Cardiac septum (tissue), 1 donor: ENCODE results near the gene PIGU. TPM values are rescaled to one million over a fixed set of nuclear protein-coding genes. Genes with fewer than 3 reads are reported as not detected.

Experiments used
- DNase-seq: peaks from one replicate; pipeline ENCODE4 v3.0.0-alpha.2; 2020; ENCODE audit warnings: low spot score
- intact Hi-C: fragments of 100-400 bp; cut with DNase I; formaldehyde crosslinking; loops from one replicate; pipeline ENCODE4 v1.14.0; 2022
- total RNA-seq: library from RNA; stranded (reverse); fragmentation: NEBNext Ultra II Directional; extraction: Animal tissue kit (Norgen Biotek cat#: 25700); gene quantifications from one replicate; pipeline ENCODE4 v1.2.1, GENCODE V29; 2021
- donor health status: DM: no; HTN: no; CAD: no.

The PIGU gene
- total RNA-seq, 1 donor from 2014 or later = 11.0 TPM

DNA sequence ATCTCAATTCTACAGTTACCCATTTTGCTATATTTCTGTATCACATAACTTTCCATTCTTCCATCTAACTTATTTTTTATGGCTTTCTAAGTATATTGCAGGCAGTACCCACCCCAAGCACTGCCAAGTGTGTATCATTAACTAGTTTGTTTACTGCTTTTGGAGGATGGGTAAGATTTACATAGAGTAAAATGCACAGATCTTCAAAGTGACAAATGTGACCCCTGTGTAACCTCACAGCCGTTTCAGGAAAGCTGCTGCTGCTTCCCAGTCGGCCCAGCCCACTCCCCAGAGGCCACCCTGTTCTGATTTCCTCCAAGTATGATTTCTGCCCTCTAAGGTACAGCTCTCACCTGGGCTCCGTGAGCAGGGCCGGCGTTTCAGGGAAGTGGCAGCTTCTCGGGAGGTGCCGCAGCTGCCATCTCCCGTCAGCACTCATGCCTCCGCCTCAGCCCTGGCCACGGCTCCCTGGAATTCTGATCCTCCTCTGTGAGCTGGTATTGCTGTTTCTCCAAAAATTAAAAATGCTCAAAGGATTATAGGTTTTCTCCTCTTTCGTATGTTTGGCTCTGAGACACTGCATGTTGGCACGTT lies 133.3 kb downstream of the PIGU start:
- DNase-seq = no peak
- intact Hi-C loops = no loop called here

DNA sequence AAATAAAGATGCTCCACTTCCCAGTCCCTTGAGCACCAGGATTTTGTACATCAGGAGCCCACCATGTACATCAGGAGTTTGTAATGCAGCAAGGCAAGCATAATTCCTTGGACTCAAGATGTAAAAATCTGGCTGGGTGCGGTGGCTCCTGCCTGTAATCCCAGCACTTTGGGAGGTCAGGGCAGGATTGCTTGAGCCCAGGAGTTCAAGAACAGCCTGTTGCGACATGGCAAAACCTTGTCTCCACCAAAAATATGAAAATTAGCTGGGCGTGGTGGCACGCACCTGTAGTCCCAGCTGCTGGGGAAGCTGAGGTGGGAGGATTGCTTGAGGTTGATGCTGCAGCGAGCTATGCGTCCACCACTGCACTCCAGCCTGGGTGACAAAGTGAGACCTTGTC lies 134.5 kb downstream of the PIGU start:
- intact Hi-C loops = no loop called here
- DNase-seq = no peak

DNA sequence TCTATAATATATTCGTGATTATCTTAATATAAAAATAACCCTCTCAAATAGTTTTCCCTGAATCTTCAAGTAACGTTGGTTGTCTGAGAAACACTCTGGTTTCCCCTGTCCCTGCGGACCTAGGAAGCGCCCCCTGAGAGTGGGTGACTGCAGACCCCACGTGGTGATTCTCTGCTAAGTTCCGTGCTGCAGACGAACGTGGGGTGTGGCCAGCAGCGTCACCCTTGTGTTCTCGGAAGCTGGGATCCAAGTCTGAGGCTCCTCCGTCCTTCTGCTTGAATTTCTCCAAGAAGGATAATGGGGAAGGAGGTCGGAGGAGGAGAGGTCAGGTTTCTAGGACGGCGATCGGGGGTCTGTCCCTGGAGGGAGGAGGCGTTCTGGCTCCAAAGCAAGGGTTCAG lies 135.0 kb downstream of the PIGU start:
- no peak for DNase-seq
- intact Hi-C loops = no loop called here

DNA sequence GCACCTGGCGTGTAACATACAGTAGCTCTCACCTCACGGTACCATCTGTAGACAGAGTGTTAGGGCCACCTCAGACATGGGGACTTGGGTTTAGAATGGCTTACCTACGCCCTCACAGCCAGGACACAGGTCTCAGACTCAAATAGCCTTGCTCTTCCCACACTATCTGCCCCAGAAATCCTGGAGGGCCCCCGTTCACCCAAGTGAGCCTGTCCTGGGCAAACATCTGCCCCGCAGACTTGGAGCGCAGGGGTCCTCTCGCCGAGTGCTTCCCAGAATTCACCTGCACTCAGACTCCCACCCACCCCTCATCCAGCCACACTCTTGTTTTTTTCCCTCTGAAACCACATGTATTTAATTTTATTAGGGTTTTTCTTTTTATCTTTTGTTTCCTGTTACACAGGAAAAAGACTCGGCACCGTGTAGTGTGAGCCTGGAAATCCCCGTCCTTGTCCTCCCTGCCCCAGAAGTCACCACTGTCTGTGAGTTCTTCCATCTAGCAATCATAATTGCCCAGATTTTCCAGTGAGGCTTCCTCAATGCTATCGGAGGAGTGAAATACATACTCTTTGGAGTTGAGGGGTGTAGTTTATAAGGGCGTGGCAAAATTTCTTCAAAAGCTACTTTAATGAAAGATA lies 135.5 kb downstream of the PIGU start:
- intact Hi-C loops = no loop called here
- no peak for DNase-seq

DNA sequence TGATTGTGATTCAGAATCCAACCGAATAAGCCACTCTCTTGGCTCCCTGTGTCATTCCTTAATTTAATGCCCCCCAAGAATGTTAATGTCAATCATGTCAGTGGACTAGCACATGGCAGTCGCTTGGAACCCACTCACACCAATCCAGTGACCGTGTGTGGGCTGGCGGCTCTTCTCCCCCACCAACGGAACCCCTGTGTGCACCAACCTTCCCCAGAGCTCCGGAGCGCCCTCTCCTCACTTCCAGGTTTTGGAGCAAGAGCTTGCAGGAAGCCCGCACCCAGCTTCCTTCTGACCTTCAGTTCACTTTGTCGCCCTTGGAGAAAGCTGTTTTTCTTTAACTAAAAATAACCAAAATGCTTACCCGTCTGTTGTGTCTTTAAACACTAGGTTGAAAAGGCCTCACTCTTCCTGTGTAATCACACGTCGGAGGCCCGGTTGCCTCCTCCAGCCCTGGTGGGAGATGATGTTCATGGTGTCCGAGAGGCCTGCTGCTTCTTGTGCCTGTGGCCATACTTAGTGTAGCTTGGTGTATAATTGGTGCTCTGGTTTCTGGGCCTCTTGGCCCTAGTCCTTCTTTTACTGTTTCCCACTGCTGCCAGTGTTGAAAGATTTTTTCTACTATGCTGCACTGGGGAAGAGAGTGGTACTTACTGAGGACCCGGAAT lies 136.2 kb downstream of the PIGU start:
- DNase-seq = no peak
- intact Hi-C loops = no loop called here

DNA sequence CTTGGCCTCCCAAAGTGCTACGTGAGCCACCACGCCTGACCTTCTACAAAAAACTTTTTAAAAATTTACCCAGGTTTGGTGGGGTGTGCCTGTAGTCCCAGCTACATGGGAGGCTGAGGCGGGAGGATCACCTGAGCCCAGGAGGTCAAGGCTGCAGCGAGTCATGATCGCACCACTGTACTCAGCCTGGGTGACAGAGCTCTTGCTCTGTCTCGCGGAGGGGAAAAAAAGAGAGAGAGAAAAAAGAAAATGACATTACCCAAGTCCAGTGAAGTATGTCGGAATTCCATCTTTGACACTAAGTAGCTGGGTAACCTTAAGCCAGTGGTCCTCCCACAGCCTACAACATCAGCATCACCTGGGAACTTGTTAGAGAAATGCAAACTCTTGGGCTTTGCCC lies 137.1 kb downstream of the PIGU start:
- DNase-seq = no peak
- intact Hi-C loops = loop anchor here (5.0 kb wide), 1 partner anchor 168 kb away; no protein-coding TSS in a partner anchor

DNA sequence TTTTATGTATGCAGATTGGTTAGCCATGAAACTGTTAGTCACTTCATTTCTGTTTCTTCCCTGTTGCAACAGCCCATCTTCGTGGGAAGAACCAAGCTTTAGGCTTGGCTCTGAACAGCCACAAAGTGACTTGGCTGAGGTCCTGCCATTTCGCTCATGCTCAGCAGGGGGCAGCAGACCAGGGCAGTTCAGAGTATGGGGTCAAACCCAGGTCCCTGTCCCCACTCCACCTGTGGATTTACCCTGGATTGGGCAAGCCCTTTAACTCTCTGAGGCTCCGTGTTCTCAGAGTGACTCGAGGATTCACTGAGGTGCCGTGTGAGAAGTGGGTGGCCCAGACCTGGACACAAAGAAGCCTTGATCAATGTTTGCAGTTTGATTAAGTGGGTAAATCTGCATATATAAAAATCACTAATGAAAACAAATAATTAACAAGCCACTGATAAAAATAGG lies 138.2 kb downstream of the PIGU start:
- no peak for DNase-seq
- intact Hi-C loops = loop anchor here (5.0 kb wide), 1 partner anchor 169 kb away; no protein-coding TSS in a partner anchor

DNA sequence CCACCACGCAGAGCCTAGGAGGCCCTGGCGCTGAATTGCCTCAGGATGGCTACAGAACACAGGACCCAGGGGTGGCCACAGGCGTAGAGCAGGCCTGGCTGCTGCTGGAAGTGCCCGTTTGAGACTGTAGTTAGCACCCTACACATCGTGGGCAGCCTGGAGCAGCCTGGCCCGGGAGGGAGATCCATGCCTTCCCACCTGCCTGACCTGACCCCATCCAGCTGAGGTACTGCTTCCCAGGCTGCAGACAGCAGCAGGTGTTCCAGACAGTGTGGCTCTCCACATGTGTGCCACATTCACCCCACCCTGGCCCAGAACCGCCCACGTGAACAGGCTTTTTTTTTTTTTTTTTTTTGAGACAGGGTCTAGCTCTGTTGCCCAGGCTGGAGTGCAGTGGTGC lies 139.2 kb downstream of the PIGU start:
- intact Hi-C loops = loop anchor here (5.0 kb wide), 1 partner anchor 170 kb away; no protein-coding TSS in a partner anchor
- no peak for DNase-seq

DNA sequence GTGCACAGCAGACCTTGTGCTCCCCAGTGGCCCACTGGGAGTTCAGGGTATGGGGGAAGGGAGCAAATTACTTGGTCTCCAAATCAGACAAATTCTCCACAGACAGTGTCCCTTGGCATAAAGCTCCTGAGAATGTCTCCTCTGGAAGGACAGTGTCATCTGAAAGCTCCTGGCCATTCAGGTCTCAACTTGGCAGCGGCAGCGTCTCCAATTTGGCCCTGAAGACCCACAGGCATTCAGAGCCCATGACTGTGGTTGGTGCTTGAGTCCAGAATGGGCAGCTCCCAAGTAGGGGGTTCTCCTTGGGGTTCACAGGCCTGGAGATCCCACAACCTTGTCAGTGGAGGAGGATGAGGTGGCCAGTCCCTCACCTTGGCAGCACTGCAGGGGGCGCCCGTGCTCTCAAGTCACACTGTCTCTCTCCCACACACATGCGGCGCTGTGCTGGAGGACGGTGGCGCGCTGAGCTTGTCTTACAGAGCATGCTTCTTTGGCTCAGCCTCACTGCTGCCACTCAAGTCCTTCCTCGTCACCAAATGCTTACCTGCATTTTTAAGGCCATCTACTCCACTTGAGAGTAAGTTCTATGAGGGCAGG lies 140.0 kb downstream of the PIGU start:
- intact Hi-C loops = loop anchor here (5.0 kb wide), 1 partner anchor 170 kb away; no protein-coding TSS in a partner anchor
- no peak for DNase-seq

DNA sequence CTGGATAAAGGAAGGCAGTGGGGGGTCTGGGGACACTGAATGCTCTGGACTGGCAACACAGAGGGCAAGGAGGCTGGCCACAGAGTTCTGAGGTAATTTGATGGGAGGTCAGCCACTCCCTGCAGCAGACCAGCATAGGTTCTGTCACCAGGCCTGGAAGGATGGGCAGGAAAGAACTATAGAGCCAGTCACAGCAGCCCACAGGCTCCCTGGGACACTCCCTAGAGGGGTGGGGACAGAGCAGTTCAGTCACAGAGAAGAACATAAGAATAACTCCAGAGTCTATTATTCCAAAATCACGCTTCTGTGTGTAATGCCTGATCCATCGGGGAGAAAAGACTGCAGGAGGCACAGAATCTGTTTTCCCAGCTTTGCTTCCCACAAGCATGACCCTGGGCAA lies 141.0 kb downstream of the PIGU start:
- DNase-seq = no peak
- intact Hi-C loops = loop anchor here (5.0 kb wide), 1 partner anchor 171 kb away; no protein-coding TSS in a partner anchor

DNA sequence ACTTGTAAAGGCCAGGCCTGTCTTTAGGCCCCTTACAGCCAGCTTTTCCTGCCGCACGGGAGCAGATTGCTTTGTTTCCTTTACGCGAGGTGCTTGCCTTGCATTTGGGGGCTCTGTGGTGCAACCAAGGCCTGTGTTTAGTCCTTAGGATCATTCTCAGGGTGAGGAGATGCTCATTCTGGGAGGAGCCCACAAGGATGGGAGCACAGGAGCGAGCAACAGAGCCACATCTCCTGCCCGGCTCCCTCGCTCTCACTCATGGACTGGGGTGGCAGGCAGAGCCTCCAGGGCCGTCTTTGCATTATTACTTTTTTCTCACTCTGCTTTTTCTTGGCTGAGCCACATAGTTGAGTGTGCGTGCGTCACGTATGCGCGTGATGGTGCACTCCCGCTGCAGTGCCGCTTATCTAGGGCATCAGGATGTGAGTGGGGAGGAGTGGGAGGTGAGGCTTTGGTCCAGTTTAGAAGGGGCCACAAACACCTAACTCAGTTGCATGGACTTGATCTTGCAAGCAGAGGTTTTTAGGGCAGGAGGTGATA lies 141.5 kb downstream of the PIGU start:
- no peak for DNase-seq
- intact Hi-C loops = loop anchor here (5.0 kb wide), 1 partner anchor 172 kb away; no protein-coding TSS in a partner anchor

DNA sequence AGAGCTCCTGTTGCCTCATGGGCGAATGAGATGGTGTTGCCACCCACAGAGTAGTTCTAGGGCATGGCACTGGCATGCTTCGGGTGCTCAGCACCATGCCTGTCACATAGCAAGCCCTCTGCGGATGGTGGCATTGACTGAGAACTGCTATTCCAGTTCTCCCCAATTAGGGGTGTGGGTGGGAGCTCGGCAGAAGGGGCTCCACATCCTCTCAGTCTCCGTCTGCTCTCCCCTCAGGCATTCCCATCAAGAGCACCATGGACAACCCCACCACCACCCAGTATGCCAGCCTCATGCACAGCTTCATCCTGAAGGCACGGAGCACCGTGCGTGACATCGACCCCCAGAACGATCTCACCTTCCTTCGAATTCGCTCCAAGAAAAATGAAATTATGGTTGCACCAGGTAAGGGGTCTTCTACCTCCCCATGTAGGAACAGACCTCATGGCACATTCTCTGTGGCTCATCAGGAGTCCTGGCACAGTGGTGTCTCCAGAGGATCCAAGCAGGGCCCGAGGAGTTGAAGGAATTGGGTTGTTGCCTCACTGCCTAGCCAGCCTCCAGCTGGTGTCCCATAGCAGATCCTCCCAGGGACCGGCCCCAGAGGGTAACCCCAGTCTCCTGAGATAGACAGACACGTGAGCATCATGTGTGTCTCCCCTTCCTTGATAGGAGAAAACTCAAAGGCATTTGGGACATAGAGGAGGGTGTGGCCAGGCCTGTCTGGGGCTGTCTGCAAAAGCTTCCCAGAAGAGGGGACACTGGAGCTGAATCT lies 142.3 kb downstream of the PIGU start:
- intact Hi-C loops = loop anchor here (5.0 kb wide), 1 partner anchor 173 kb away; no protein-coding TSS in a partner anchor
- peak; percentile 36 for DNase-seq

DNA sequence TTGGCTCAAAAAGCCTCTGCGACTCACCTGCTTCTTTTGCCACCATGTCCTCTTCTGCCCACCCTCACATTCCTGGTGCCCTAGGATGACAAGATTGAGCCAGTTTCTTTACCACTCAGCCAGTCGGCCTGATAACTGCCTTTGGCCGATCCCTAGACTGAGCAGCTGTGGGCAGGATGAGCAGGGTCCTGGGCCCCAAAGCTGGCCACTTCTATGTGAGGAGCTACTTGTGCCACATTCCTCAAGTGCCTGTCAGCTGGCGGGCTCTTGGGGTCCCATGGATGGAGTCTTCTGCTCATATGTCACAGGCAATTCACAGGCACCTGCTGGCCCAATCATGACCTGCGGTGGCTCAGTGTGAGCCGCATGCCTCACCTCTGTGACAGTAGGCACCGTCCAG lies 144.1 kb downstream of the PIGU start:
- DNase-seq = peak; percentile 53
- intact Hi-C loops = no loop called here

DNA sequence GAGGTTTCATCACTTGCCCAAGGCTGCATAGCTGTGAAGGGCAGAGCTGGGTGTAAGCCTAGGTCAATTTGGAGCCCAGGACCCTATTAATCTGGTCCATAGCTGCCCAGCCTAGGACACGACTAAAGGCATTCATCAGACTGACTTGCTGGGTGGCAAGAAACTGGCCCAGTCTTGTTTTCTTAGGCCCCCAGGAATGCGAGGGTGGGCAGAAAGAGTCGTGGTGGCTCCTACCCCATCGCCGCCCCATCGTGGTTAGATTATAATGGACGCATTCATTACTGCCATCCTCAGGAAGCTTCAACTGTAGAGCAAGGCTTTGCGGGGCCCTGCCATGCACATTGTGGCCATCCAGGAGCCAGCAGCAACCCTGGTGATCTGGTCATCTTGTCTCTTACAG lies 144.6 kb downstream of the PIGU start:
- DNase-seq = peak; percentile 46

DNA sequence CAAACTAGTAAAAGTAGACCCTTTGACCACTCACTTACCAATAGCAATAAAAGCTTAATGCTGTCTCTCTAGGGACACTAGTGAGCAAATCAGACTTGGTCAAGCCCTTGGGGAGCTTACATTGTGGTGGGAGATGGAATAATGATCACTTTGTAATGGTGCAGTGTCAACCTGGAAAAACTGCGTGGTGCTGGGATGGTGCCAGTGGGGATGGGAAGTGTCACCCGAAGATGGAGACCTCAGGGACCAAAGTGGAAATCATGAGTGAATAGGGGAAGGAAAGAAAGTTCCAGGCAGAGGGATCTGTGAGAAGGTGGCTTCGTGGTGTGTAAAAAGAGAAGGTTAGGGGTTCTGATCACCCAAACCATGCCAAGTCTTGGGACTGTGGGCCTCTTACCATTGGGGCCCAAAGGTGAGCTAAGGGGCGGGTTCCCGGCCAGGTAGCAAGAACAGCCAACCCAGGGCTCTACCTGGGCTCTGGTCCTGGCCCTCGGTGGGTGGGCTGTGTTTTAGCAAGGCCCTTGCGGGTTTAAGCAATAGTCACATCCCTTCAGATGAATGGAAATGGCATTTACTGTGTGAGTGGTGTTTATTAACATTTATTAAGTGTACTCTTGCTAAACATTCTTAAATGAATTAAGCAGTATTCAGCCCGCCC lies 145.2 kb downstream of the PIGU start:
- DNase-seq = peak; percentile 33
- intact Hi-C loops = no loop called here

More for the DNA sequence above, 144.6 kb downstream of the PIGU start:
- intact Hi-C loops = no loop called here

DNA sequence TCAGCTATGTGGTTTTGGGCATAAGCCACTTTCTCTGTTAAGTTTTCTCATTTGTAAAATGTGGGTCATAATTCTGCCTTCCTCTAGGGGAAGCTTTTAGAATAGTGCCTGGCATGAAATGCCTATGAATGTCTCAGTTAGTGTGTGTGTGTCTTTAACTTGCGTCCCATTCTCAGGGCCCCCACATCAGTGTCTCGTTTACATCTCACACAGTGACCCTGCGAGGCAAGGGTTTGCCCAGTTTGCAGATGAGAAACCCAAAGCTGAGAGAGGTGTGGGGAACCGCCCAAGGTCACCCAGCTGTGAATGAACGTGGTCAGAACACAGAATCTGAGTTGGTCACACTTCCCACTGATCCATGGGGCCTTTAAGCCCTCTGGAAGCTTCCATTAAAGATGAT lies 146.6 kb downstream of the PIGU start:
- intact Hi-C loops = no loop called here

DNA sequence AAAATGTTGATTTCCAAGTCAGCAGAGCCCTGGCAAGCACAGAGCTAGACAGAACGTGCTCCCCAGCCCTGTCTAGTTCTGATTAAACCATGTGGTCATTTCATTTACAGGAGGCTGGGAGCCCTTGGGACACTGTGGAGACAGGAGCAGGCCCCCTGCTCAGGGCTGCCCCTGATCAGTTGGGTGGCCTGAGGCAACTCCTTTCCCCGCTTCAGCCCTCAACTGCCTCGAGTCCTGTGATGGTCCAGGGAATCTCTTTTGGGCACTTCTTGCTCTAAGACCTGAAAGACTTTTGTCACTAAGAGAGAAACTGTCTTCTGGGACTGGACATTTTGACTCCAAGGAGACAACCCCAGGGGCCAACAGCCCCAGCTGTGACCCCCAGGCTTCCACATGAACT lies 147.2 kb downstream of the PIGU start:
- DNase-seq = peak; percentile 27

More for the DNA sequence above, 146.6 kb downstream of the PIGU start:
- DNase-seq = peak; percentile 26

DNA sequence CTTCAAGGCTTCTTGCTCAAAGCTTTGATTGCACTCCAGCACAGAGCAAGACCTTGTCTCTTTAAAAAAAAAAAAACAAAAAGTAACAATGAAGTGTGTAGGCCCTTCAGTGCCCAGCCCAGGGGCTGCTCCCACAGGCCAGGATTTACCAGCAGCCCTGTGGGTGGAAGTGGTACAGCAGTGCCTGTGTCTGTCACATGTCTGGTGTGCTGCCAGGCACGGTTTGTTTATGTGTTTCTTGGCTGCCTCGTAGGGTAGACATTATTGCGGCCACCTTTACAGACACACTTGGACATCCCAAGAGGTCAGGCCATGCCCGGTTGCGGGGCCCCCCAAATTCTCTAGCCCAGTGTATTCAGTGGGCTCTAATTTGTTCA lies 148.0 kb downstream of the PIGU start:
- intact Hi-C loops = loop anchor here (5.0 kb wide), 2 partner anchors 48 to 217 kb away; no protein-coding TSS in a partner anchor
- peak; percentile 78 for DNase-seq

More for the DNA sequence above, 147.2 kb downstream of the PIGU start:
- intact Hi-C loops = loop anchor here (5.0 kb wide), 2 partner anchors 48 to 217 kb away; no protein-coding TSS in a partner anchor
